Right atrium auricular region (tissue), 2 donors: ENCODE results near the gene RPL29. TPM values are rescaled to one million over a fixed set of nuclear protein-coding genes. Genes with fewer than 3 reads are reported as not detected.

Experiments used
- DNase-seq: peaks from one replicate; pipeline ENCODE4 v3.0.0-alpha.2; 2019; ENCODE audit warnings: low spot score
- H3K27ac ChIP-seq, 2 donors: fragments of 200-600 bp; sonication (generic); 1 replicate in 1 of 2; 2 replicates in 1 of 2; pipeline ENCODE4 v1.5.1; 2016 to 2019
- H3K27me3 ChIP-seq, 2 donors: fragments of 200-600 bp; sonication (generic); one replicate each; pipeline versions ENCODE4 v1.5.1 to v1.6.0; 2017 to 2019
- H3K36me3 ChIP-seq: fragments of 200-600 bp; sonication (generic); one replicate; pipeline ENCODE4 v1.5.1; 2016
- H3K4me1 ChIP-seq, 2 donors: fragments of 200-600 bp; sonication (generic); one replicate each; pipeline versions ENCODE4 v1.5.1 to v1.6.0; 2017 to 2019
- H3K4me3 ChIP-seq, 2 donors: fragments of 200-600 bp; sonication (generic); 1 replicate in 1 of 2; 2 replicates in 1 of 2; pipeline ENCODE4 v1.5.1; 2017 to 2019; ENCODE audit warnings: mild to moderate bottlenecking in 1 of 2, moderate library complexity in 1 of 2
- H3K9me3 ChIP-seq, 2 donors: fragments of 200-600 bp; sonication (generic); one replicate each; pipeline ENCODE4 v1.5.1; 2019
- total RNA-seq, 2 donors: library from RNA; depleted of rRNA; stranded (reverse); fragments of >200 nt; gene quantifications; one replicate each; pipeline ENCODE4 v1.1.0, GENCODE V29; 2016
- TF ChIP-seq, protein P1 (sequence below), 2 donors: fragments of 200-600 bp; sonication (generic); IDR thresholded peaks; one replicate each; pipeline ENCODE4 v1.5.1; 2019; ENCODE audit warnings: antibody characterized with exemption in 2 of 2

Gene RPL29
- total RNA-seq, 2 donors from 2014 or later = 658 to 1,017 TPM

DNA sequence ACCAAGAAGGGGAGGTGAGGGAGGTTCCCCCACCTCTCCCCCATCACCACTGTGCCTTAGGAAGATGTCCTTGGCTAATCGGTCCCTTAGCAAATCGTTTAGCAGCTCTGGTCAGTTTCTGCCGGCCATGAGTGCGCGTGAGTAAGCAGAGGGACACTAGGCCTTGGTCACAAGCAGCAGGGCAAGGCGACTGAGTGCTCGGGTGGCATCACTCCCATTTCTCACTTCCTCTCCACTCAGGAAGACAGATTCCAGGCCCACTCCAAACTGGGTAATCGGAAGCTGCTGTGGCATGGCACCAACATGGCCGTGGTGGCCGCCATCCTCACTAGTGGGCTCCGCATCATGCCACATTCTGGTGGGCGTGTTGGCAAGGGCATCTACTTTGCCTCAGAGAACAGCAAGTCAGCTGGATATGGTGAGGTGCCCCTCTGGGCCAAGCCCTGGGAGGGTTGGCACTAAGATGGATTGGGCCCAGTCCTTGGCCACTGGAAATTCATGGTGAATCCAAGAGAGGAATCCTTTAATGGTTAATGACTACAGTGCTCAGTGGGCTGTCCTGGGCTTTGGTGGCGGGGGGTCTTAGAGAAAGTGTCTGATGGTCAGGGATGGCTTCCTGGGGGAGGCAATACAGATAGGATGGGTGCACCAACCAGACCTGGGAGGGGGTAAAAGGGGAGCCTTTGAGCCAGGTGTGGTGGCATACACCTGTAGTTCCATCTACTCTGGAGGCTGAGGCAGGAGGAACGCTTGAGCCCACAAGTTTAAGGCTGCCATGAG lies 49.6 kb downstream of the RPL29 start:
- Histone ChIP-seq H3K4me3 (no peak overlapping the region), H3K27me3 (no peaks in the 10 kb centered on the region), H3K27ac (no peak overlapping the region), H3K9me3 (no peaks in the 10 kb centered on the region), H3K36me3 (no peaks in the 10 kb centered on the region), H3K4me1 (peaks cover 0 to 19% of the 10 kb centered on the region in 2 donors)
- TF ChIP-seq, protein P1, sequence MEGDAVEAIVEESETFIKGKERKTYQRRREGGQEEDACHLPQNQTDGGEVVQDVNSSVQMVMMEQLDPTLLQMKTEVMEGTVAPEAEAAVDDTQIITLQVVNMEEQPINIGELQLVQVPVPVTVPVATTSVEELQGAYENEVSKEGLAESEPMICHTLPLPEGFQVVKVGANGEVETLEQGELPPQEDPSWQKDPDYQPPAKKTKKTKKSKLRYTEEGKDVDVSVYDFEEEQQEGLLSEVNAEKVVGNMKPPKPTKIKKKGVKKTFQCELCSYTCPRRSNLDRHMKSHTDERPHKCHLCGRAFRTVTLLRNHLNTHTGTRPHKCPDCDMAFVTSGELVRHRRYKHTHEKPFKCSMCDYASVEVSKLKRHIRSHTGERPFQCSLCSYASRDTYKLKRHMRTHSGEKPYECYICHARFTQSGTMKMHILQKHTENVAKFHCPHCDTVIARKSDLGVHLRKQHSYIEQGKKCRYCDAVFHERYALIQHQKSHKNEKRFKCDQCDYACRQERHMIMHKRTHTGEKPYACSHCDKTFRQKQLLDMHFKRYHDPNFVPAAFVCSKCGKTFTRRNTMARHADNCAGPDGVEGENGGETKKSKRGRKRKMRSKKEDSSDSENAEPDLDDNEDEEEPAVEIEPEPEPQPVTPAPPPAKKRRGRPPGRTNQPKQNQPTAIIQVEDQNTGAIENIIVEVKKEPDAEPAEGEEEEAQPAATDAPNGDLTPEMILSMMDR (IDR thresholded peaks at IDR 0.05) = no peak
- no peak for DNase-seq

DNA sequence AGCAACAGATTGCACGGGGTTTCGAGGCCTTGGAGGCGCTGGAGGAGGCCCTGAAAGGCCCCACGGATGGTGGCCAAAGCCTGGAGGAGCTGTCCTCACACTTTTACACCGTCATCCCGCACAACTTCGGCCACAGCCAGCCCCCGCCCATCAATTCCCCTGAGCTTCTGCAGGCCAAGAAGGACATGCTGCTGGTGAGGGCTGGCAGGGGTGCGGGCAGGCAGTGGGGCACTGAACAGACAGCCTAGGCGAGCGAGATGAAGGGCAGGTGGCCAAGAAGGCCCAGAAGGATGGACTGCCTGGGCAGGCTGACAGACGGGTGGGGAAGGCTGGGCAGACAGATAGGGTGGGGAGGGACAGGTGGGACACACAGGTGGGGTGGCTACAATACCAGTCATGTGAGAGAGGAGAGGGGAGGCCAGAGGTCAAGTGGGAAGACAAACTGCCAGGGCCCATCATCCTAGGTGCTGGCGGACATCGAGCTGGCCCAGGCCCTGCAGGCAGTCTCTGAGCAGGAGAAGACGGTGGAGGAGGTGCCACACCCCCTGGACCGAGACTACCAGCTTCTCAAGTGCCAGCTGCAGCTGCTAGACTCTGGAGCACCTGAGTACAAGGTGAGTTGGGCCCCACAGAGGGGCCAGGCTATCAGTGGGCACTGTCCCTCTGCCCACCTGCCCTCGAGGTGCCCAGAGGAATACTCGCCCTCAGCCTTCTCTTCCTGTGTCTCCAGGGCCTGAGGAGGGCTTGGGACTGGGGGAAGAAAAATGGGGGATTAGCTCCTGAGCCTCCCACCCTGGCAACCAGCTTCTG lies 50.5 kb downstream of the RPL29 start:
- no peak overlapping the region for H3K4me3 ChIP-seq
- TF ChIP-seq, protein P1 (IDR thresholded peaks at IDR 0.05) = no peak
- H3K9me3 ChIP-seq = no peaks in the 10 kb centered on the region
- no peaks in the 10 kb centered on the region for H3K36me3 ChIP-seq
- no peak for DNase-seq
- H3K27me3 ChIP-seq = no peaks in the 10 kb centered on the region
- H3K4me1 ChIP-seq = peaks cover 0 to 28% of the 10 kb centered on the region in 2 donors
- H3K27ac ChIP-seq = no peak overlapping the region

DNA sequence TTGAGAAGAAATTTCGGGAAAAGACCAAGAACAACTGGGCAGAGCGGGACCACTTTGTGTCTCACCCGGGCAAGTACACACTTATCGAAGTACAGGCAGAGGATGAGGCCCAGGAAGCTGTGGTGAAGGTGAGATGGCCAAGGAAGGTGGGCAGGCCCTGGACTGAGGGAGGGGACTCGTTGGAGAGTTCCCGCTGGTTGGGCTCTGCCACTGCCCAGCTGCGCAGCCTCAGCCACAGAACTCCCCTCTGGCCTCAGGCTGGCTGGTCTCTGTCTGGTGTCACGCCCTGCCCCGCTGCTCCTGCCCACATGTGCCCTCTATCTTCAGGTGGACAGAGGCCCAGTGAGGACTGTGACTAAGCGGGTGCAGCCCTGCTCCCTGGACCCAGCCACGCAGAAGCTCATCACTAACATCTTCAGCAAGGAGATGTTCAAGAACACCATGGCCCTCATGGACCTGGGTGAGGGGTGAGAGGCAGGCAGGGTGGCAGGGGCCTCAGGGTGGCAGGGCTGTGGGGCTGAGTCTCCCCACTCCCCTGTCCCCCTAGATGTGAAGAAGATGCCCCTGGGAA lies 51.2 kb downstream of the RPL29 start:
- H3K36me3 ChIP-seq = no peaks in the 10 kb centered on the region
- H3K4me3 ChIP-seq = no peak overlapping the region
- TF ChIP-seq, protein P1 (IDR thresholded peaks at IDR 0.05) = no peak
- DNase-seq = no peak
- H3K27me3 ChIP-seq = no peaks in the 10 kb centered on the region
- peaks cover 0 to 32% of the 10 kb centered on the region in 2 donors for H3K4me1 ChIP-seq
- no peak overlapping the region for H3K27ac ChIP-seq
- no peaks in the 10 kb centered on the region for H3K9me3 ChIP-seq

Other genes starting within 250 kb of the RPL29 start
- gene IQCF6, start 216.7 kb downstream of the RPL29 start, total RNA-seq = not detected
- not detected for gene IQCF2, start 134.3 kb downstream of the RPL29 start, total RNA-seq
- gene IQCF5, start 120.3 kb downstream of the RPL29 start, total RNA-seq = not detected
- gene IQCF1, start 92.5 kb downstream of the RPL29 start, total RNA-seq = not detected
- gene RRP9, start 54.0 kb downstream of the RPL29 start, total RNA-seq = 10 to 100 TPM in 1 of 2 donors, 1 to 10 TPM in 1; 6.3 to 11.1 TPM
- 10 to 100 TPM in 1 of 2 donors, 1 to 10 TPM in 1; 9.8 to 12.8 TPM for gene PARP3, start 53.5 kb downstream of the RPL29 start, total RNA-seq
- under 1 TPM; 0.12 to 0.82 TPM for gene GPR62, start 40.5 kb downstream of the RPL29 start, total RNA-seq
- gene PCBP4, start 28.4 kb downstream of the RPL29 start, total RNA-seq = 100 to 1,000 TPM in 1 of 2 donors, 10 to 100 TPM in 1; 73.8 to 119 TPM
- 10 to 100 TPM; 15.6 to 20.9 TPM for gene ABHD14B, start 21.8 kb downstream of the RPL29 start, total RNA-seq
- gene ABHD14A, start 20.8 kb downstream of the RPL29 start, total RNA-seq = 10 to 100 TPM; 21.0 to 31.3 TPM
- gene ACY1, start 12.4 kb downstream of the RPL29 start, total RNA-seq = 10 to 100 TPM; 26.0 to 29.8 TPM
- 10 to 100 TPM; 17.7 to 33.7 TPM for gene DUSP7, start 60.7 kb upstream of the RPL29 start, total RNA-seq
- gene POC1A, start 158.5 kb upstream of the RPL29 start, total RNA-seq = under 1 TPM; 0.47 to 0.78 TPM
- 100 to 1,000 TPM in 1 of 2 donors, 10 to 100 TPM in 1; 69.7 to 103 TPM for gene ALAS1, start 202.3 kb upstream of the RPL29 start, total RNA-seq
- not detected for gene TLR9, start 229.8 kb upstream of the RPL29 start, total RNA-seq
- gene TWF2, start 243.3 kb upstream of the RPL29 start, total RNA-seq = 10 to 100 TPM; 54.4 to 58.6 TPM
- gene PPM1M, start 249.9 kb upstream of the RPL29 start, total RNA-seq = 1 to 10 TPM; 5.7 to 8.1 TPM